CD4-positive, alpha-beta T cell treated with Interleukin-6 at 100 ng/mL for 8 hours (primary cell): ENCODE measurements around the gene LSG1.
A peak's percentile ranks its signal among the peaks of the same experiment; 100 is the strongest.

Experiments used
- DNase-seq: peaks from one replicate; pipeline ENCODE4 v3.0.0-alpha.2; 2020; ENCODE audit warnings: mixed read lengths, low spot score

Gene LSG1

GRCh38 chr3:194671900-194672808 is at the start of gene LSG1:
Gene LSG1, minus strand, starts transcription at chr3:194672191. Its CDS starts 29 bp downstream, at chr3:194672162.
- peak; percentile 87 for DNase-seq

- no peak for DNase-seq
Measured at GRCh38 chr3:194720048-194720447, 48.1 kb upstream of the LSG1 start.

GRCh38 chr3:194718079-194718478 is 46.1 kb upstream of the LSG1 start:
- DNase-seq = no peak

- DNase-seq = no peak
Measured at GRCh38 chr3:194715022-194715800, 43.2 kb upstream of the LSG1 start.

GRCh38 chr3:194714564-194714963 is 42.6 kb upstream of the LSG1 start:
- no peak for DNase-seq

- DNase-seq = no peak
Measured at GRCh38 chr3:194714137-194714455, 42.1 kb upstream of the LSG1 start.

GRCh38 chr3:194713299-194714136 is 41.5 kb upstream of the LSG1 start:
- DNase-seq = no peak

GRCh38 chr3:194711913-194712312 is 39.9 kb upstream of the LSG1 start:
- DNase-seq = no peak

GRCh38 chr3:194711286-194711685 is 39.3 kb upstream of the LSG1 start:
- DNase-seq = no peak

GRCh38 chr3:194707147-194707540 is 35.2 kb upstream of the LSG1 start:
- no peak for DNase-seq

- DNase-seq = no peak
Measured at GRCh38 chr3:194705761-194706160, 33.8 kb upstream of the LSG1 start.

GRCh38 chr3:194705227-194705626 is 33.2 kb upstream of the LSG1 start:
- no peak for DNase-seq

- no peak for DNase-seq
Measured at GRCh38 chr3:194702545-194702944, 30.6 kb upstream of the LSG1 start.

- DNase-seq = no peak
Measured at GRCh38 chr3:194696702-194697101, 24.7 kb upstream of the LSG1 start.

- DNase-seq = no peak
Measured at GRCh38 chr3:194691481-194692283, 19.7 kb upstream of the LSG1 start.

GRCh38 chr3:194690501-194691372 is 18.7 kb upstream of the LSG1 start:
- no peak for DNase-seq

GRCh38 chr3:194689493-194689944 is 17.5 kb upstream of the LSG1 start:
- DNase-seq = no peak

- no peak for DNase-seq
Measured at GRCh38 chr3:194688946-194689345, 17.0 kb upstream of the LSG1 start.

- DNase-seq = no peak
Measured at GRCh38 chr3:194688200-194688740, 16.3 kb upstream of the LSG1 start.

- DNase-seq = peak; percentile 71
Measured at GRCh38 chr3:194687638-194688199, 15.7 kb upstream of the LSG1 start.
